BLaER1 (cell line): ENCODE measurements around the gene TRIM29.
A peak's percentile ranks its signal among the peaks of the same experiment; 100 is the strongest.
"Not testable (repeated sequence)": the region's sequence is repeated elsewhere in the genome, so short reads cannot be mapped to it uniquely, and the experiment has no call there.

Source experiments
- H3K27ac ChIP-seq: shearing (Covaris generic); formaldehyde crosslinking; 2 replicates; pipeline ENCODE4 v1.8.1; 2022
- H3K27me3 ChIP-seq: shearing (Covaris generic); formaldehyde crosslinking; 2 replicates; pipeline ENCODE4 v1.8.1; 2022
- H3K36me3 ChIP-seq: shearing (Covaris generic); formaldehyde crosslinking; 2 replicates; pipeline ENCODE4 v1.8.1; 2022
- H3K4me1 ChIP-seq: shearing (Covaris generic); formaldehyde crosslinking; 2 replicates; pipeline ENCODE4 v1.8.1; 2022
- H3K4me2 ChIP-seq: shearing (Covaris generic); formaldehyde crosslinking; 2 replicates; pipeline ENCODE4 v1.8.1; 2022
- H3K4me3 ChIP-seq: shearing (Covaris generic); formaldehyde crosslinking; 2 replicates; pipeline ENCODE4 v1.8.1; 2022
- H3K9ac ChIP-seq: shearing (Covaris generic); formaldehyde crosslinking; 2 replicates; pipeline ENCODE4 v1.8.1; 2022
- H3K9me3 ChIP-seq: shearing (Covaris generic); formaldehyde crosslinking; 2 replicates; pipeline ENCODE4 v1.8.1; 2022
- H4K20me1 ChIP-seq: shearing (Covaris generic); formaldehyde crosslinking; 2 replicates; pipeline ENCODE4 v1.8.1; 2022
- Cebpa-rat ChIP-seq: shearing (Covaris generic); IDR thresholded peaks from 2 replicates; pipeline ENCODE4 v1.8.1; 2022

TRIM29 gene

DNA sequence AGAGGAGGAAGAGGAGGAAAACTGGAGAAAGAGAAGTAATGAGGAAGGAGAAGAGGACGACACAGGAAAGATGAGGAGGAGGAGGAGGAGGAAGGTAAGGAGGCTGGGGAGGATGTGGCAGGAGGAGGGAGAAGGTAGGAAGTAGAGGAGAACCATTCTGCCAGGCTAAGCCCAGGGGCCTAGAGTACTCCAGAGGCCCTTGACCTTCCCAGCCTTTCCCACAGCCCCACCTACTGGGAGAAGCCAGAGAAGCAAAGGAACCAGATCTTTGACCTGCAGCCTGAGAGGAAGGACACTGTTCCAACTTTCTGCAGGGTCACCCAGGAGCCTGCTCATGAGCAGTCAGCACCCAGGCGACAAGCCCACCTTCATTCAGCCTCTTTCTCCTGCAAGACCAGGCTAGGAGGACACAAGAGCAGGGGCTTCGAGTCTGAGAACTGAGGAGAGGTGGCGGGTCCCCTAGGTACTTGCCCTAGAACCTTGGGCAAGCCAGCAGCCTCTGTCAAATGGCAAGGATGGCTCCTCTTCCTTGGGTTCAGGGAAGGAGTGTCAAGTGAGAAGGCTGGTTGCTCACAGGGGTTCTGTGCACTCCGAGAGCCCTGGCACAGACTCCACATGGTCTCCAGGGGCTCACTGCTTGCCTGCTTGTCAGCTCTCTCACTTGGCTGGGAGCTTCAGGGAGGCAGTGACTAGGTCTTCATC lies 45.0 kb upstream of the TRIM29 start:
- Histone ChIP-seq H3K27me3 (no peaks in the 10 kb centered on the region), H3K9me3 (no peaks in the 10 kb centered on the region), H3K4me3 (no peak overlapping the region), H3K36me3 (no peaks in the 10 kb centered on the region), H4K20me1 (no peaks in the 10 kb centered on the region), H3K4me1 (peaks cover 21% of the 10 kb centered on the region), H3K9ac (no peak overlapping the region), H3K4me2 (no peak overlapping the region), H3K27ac (no peak overlapping the region)
- TF ChIP-seq Cebpa-rat = no peak

DNA sequence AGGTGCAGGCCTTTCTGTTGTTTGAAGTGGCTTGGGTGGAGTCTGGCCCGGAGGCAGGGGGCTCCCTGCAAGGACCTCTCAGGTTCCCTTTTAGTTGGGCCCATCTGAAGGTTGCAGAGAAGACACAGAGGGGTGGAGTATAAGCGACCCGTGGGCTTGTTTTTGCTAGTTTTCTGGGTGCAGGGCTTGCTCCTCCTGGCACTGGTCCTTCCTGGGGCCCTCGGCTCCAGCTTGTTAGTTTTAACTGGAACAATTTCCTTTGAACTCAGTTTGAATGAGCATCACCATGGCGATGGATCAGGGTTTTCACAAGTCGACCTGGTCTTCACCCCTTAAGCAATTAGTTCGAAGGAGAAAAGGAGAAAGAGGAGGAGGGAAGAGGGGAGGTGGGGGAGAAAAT lies 44.5 kb upstream of the TRIM29 start:
- H3K4me3 ChIP-seq = no peak overlapping the region
- no peak for TF ChIP-seq Cebpa-rat
- H3K36me3 ChIP-seq = no peaks in the 10 kb centered on the region
- no peak overlapping the region for H3K27ac ChIP-seq
- H3K4me1 ChIP-seq = peaks cover 20% of the 10 kb centered on the region
- no peaks in the 10 kb centered on the region for H4K20me1 ChIP-seq
- H3K27me3 ChIP-seq = no peaks in the 10 kb centered on the region
- no peaks in the 10 kb centered on the region for H3K9me3 ChIP-seq
- H3K4me2 ChIP-seq = no peak overlapping the region
- H3K9ac ChIP-seq = no peak overlapping the region

DNA sequence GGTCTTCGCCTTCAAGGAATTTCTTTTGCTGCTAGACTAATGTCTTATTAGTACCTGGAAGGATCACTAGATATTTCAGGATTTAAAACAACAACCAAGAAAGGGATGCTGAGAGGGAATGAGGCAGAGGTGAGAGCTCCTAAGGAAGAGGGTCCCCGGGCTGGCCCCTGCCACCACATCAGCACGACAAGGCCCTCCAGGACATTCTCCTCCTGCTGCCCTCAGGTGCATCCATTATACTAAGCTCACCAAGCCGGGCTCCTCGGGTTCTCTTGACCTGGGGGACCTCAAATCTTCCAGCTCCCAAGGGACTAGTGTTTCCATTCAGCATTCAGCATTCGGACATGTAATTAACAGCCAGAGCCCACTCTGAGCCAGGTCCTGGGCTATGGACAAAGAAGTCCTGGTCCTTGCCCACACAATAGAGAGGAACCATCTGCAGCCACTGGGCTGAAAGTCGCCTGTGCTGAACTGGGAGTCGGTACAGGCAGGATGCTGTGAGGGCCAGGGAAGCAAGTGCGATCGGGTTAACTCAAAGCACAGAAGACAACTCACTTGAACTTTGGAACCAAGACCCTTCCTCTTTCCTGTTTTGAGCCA lies 43.6 kb upstream of the TRIM29 start:
- no peak overlapping the region for H3K27ac ChIP-seq
- H3K36me3 ChIP-seq = no peaks in the 10 kb centered on the region
- H3K9me3 ChIP-seq = no peaks in the 10 kb centered on the region
- no peaks in the 10 kb centered on the region for H3K27me3 ChIP-seq
- TF ChIP-seq Cebpa-rat = no peak
- no peak overlapping the region for H3K9ac ChIP-seq
- no peak overlapping the region for H3K4me3 ChIP-seq
- no peaks in the 10 kb centered on the region for H4K20me1 ChIP-seq
- H3K4me1 ChIP-seq = peaks cover 11% of the 10 kb centered on the region
- H3K4me2 ChIP-seq = no peak overlapping the region

DNA sequence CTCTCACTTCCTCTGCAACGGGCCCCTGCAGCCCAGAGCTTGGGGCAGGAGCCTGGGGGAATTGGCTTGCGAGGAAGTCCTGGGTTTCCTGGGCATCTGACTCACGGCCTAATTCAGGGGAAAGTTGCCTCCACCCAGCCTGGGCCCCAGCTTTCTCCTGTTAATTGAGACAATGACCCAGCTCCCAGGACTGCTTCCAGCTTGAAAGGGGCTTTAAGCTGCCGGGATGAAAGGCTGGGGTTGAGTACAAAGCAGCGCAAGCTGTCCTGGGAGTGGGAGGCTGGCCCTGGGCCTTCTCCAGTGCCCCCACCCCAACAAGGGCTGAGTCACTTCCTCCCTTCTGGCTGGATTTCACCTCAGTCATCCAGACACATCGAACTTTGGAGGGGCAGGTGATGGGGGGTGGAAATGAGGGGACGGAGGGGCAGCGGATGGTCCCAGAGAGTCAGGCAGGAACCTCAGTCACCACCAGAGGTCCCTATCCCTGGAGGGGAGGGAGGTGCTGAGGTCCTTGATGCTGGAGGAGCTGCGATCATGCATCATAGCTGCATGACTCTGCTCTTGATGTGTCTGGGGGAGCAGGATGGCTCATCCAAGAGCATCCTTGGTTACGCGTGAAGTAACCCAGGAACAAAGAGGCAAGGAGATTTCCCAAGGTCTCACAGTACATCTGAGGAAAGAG lies 42.8 kb upstream of the TRIM29 start:
- Histone ChIP-seq H3K27me3 (no peaks in the 10 kb centered on the region), H3K27ac (no peak overlapping the region), H3K4me2 (0 out of 2 replicates have a peak overlapping the region, but pooled peaks have one; percentile 17), H4K20me1 (no peaks in the 10 kb centered on the region), H3K9ac (no peak overlapping the region), H3K36me3 (no peaks in the 10 kb centered on the region), H3K4me1 (peaks cover 6% of the 10 kb centered on the region), H3K4me3 (no peak overlapping the region), H3K9me3 (no peaks in the 10 kb centered on the region)
- TF ChIP-seq Cebpa-rat = no peak

DNA sequence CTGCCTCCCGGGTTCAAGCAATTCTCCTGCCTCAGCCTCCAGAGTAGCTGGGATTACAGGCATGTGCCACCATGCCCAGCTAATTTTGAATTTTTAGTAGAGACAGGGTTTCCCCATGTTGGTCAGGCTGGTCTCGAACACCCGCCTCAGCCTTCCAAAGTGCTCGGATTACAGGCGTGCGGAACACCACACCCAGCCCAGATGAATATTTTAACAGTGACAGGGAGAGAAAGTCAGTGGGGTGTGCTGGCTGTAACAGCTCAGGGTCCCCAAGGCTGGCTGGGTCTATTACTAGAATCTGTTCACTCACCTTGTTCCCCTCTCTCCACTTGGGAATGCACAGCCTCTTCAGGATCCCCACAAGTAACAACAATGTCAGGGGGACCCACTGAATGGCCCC lies 42.1 kb upstream of the TRIM29 start:
- not testable (repeated sequence) for H3K27ac ChIP-seq, H3K4me1 ChIP-seq, H3K36me3 ChIP-seq, H3K9me3 ChIP-seq, H3K4me3 ChIP-seq, H3K27me3 ChIP-seq, H4K20me1 ChIP-seq, H3K9ac ChIP-seq
- H3K4me2 ChIP-seq = 0 out of 2 replicates have a peak overlapping the region, but pooled peaks have one; percentile 17

DNA sequence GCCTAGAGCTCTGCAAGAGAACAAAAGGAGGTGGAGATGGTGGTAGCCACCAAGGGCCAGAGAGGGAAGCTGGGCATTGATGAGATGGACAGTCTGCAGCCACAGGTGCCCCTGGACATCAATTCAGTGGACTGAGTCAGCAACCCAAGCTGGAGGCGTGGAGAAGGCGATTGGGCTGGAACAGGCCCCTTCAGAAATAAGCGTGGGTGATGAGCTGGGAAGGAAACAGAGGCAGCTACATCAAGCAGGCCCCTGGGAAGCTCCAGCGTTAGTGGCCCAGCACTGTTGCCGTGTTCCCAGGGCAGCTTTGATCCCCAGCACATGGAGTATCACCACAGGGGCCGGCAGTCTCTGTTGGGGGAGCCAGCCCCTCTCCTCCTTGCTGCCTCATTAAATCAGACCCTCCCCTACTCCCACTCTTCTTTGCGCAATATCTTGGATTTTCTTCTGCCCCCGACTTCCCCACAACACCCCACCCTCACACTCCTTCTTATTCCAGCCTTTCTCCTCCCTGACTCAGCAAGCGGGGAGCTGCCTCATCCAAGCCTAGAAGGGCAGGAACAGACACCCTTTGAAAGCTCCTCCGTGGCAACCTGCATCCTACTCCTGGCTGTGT lies 41.3 kb upstream of the TRIM29 start:
- no peak for TF ChIP-seq Cebpa-rat
- Histone ChIP-seq H3K4me1 (peaks cover 6% of the 10 kb centered on the region), H4K20me1 (no peaks in the 10 kb centered on the region), H3K4me2 (no peak overlapping the region), H3K9ac (no peak overlapping the region), H3K27ac (no peak overlapping the region), H3K9me3 (no peaks in the 10 kb centered on the region), H3K27me3 (no peaks in the 10 kb centered on the region), H3K4me3 (no peak overlapping the region), H3K36me3 (no peaks in the 10 kb centered on the region)

DNA sequence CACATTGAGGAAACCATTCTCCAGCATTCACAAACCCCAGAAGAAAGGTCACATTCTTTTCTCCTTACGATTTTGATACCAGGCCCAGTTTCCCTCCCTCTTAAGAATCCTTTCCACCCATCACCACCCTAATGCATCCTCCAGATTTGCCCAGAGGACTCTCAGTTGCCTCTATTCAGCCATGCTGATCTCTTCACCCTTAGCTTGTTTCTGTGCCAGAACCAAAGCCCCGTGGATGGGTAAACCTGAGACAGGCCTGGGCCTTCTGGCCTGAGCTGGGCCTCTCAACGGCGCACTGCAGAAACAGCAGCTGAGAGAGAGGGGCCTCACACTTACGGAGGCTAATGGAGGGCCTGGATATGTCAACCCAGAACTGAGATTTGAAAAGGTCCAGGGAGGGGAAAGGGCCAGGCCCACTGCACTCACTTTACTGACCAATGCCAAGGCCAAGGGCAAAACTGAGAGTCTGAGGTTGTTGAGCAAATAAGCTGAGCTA lies 40.7 kb upstream of the TRIM29 start:
- no peaks in the 10 kb centered on the region for H4K20me1 ChIP-seq

DNA sequence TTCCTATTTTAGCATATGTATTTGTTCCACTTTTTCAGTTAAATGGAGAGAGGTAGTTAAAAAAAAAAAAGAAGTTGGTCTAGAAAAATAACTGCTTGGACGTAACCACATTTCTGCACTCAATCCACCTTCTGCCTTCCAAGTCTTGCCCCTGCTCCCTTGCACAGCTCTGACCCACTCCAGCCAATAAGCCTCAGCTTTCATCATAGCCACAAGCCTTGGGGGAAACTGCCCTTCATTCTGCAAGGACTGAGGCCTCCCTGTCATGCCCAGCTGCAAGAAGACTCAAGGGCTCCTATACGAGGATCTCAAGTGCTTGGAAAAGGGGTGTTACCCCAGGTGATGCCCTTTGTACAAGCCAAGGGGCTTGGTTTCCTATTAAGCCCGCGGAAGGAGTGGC lies 37.0 kb upstream of the TRIM29 start:
- Histone ChIP-seq H3K4me2 (no peak overlapping the region), H3K4me3 (no peak overlapping the region), H3K27me3 (peaks cover 11% of the 10 kb centered on the region), H3K36me3 (no peaks in the 10 kb centered on the region), H3K9ac (no peak overlapping the region), H3K27ac (no peak overlapping the region), H3K9me3 (no peaks in the 10 kb centered on the region), H3K4me1 (peaks cover 10% of the 10 kb centered on the region), H4K20me1 (no peaks in the 10 kb centered on the region)
- TF ChIP-seq Cebpa-rat = no peak

More for the DNA sequence above, 40.7 kb upstream of the TRIM29 start:
- Histone ChIP-seq H3K27me3 (no peaks in the 10 kb centered on the region), H3K4me3 (no peak overlapping the region), H3K4me1 (peaks cover 6% of the 10 kb centered on the region), H3K9ac (no peak overlapping the region), H3K9me3 (no peaks in the 10 kb centered on the region), H3K27ac (no peak overlapping the region), H3K36me3 (no peaks in the 10 kb centered on the region), H3K4me2 (no peak overlapping the region)
- TF ChIP-seq Cebpa-rat = no peak

DNA sequence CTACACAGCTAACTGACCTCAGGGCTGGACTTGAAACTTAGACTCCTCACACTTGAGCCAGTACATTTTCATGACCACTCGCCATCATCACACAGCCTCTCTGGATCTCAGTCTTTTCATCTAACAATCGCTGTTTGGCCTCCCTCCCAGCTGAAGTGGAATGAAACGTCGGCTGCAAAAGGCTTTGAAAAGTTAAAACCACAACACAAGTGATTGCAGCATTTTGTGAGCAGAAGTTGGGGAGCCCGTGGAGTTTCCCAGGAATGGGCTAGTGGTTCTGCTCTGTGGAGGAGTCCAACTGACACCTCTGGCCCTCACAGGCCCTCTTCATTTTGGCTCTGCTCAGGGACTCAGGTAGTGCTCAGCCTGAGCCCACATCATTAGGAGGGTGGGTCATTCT lies 35.9 kb upstream of the TRIM29 start:
- no peaks in the 10 kb centered on the region for H4K20me1 ChIP-seq
- peaks cover 10% of the 10 kb centered on the region for H3K4me1 ChIP-seq
- no peak overlapping the region for H3K4me2 ChIP-seq
- TF ChIP-seq Cebpa-rat = no peak
- H3K4me3 ChIP-seq = no peak overlapping the region
- no peaks in the 10 kb centered on the region for H3K36me3 ChIP-seq
- H3K9me3 ChIP-seq = peaks cover 4% of the 10 kb centered on the region; the same call in 1 of the 2 replicates
- H3K9ac ChIP-seq = no peak overlapping the region
- H3K27ac ChIP-seq = no peak overlapping the region
- H3K27me3 ChIP-seq = peaks cover 21% of the 10 kb centered on the region
